ENCODE data around the gene ETFB.
"Not testable (repeated sequence)": the region's sequence is repeated elsewhere in the genome, so short reads cannot be mapped to it uniquely, and the experiment has no call there.

The ETFB gene

DNA sequence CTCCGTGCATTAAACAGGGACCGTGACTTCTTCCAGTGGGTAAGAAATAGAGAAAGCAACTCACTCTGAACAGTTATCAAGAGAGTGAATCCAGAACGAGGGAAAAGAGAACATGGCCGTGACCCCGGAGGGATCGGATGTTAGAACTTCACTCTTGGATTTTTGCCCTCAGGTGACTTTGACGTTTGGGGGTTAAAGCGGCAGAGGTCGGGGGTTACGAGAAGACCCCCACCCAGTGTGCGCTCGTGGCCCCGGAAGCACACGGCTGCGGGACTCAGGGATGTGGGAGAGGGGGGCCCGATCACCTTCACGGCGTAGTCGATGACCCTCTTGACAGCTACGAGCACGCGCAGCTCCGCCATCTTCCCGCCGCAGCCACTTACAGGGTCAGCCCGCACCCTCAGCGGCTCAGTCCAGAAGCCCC, at the start of gene ETFB:
Gene ETFB, minus strand, starts transcription at position 424 of the 424 bp plus-strand sequence. Its CDS starts 62 bp downstream, at position 362.
- no peak for DNase-seq

DNA sequence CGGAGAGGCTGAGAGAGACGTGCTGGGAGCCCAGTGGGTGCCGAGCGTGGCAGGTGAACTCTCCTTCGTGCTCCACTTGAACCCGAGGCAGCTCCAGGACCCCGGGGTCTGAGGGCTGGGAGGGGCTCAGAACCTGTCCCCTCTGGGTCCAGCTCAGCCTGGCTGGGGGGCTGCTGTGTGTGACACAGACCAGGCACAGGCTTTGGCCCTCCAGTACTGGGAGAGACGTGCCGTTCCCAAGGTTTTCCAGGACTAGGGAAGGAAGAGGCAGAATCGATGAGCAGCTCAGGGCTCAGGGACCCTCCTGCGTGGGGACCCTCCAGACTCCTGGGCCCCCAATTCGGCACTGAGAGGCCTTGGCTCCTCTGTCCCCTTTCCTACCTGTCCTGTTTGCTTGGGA, 49.0 kb upstream of the ETFB start:
- DNase-seq = no peak

DNA sequence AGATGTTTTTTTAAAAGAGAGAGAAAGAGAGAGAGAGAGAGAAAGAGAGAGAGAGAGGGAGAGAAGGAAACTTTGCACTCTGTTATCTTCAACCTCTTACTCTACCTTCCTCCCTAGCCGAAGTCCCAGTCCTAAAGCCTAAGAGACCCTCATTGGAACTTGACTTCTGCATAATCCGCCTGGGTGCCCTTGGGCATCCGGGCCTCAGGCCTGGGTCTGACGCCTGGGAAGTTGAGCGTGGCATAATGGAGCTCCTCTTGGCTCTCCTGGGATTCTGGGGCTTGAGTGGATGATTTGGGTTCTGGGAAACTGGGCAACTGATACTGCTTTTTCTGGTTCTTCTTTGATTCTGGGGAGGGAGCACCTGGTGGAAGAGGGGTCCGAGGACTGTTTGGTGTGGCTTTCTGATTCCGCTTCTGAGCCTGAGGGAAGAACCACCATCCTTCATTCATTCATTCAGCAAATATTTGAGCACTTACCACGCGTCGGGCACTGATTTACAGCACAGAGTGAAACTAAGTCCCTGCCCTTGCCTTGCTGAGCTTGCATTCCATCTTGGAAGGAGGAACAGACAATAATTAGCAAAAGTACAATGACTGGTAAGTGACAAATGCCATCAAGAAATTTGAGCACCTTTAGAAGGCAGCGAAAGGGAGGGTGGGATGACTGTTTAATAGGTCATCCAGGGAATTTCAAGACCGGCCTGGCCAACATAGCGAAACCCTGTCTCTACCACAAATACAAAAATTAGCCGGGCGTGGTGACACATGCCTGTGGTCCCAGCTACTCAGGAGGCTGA, 45.0 kb upstream of the ETFB start:
- no peak for DNase-seq

DNA sequence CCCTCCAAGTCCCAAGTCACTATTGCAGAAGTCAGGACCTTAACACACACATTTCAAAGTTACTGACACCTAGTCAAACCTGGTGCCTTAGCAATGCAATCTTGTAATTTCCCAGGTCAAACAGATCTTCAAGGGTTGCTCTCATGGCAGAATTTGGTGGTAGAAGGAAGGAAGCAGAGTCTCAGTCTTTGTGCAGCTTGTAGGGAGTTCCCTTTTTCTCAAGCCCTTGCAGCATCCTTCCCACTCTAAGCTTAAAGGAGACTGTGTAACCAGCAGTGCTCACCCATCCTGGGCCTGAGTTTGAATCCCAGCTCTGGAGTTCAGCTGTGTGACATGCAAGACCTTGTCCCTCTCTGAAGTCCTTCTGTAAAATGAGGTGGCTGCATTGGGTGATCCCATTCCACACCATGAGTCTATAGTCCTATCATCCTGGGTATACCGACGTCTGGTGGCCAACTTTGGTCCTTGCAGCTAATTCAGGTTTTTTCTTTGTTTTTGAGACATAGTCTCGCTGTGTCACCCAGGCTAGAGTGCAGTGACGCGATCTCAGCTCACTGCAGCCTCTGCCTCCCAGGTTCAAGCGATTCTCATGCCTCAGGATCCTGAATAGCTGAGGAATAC, 41.4 kb upstream of the ETFB start:
- DNase-seq = no peak

DNA sequence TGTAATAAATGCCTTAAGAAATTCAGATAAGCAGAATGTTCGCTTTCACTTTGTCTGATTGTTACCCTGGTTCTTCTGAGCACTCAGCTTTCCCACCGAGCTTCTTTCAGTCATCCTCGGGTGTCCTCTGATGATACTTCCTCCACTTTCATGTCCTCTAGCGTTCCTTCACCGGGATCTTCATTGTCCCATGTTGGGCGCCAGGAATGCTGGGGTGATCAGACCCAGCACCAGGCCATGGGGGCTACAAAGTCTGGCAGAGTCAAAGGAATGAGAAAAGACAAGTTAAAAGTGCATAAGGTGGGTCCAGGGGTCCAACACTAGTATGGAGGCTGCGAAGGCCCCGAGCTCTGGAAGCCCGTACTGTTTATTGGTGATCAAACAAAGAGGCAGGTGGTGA, 35.9 kb upstream of the ETFB start:
- DNase-seq = no peak

DNA sequence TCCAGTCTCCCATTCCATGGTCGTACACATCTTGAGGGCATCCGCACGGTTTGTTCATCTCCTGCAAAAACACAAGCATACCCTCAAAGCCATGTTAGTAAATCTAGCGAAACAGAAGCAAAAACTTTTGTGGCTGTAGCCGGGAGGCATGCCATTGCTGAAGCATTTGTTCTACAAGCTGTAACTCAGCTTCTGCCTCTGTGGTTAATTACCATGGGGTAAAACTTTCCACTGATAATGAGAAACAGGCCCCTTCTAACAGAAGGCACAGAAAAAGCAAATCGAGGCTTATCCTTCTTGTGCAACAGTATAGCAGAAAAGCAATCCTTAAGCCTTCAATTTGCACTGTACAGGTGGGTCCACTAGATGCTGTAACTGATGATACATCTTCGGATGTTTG, 33.7 kb upstream of the ETFB start:
- DNase-seq = not testable (repeated sequence)

DNA sequence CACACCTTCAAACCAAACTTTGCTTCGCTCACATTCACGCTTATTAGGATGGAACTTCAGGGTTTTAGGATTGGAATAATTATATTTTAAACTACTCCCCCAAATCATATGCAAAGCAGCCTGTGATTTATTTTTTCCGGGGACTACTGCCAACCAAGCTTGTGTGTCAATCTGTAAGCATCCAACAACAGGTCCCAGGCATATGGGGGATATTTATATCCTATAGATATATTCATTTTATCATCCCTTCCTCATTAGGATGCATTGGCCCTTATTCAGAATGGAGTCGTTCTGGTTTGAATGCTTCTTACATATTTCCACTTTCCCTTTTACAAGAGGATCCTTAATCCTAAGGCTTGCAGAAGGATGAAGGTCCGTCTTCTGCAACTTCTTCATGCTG, 33.0 kb upstream of the ETFB start:
- no peak for DNase-seq

DNA sequence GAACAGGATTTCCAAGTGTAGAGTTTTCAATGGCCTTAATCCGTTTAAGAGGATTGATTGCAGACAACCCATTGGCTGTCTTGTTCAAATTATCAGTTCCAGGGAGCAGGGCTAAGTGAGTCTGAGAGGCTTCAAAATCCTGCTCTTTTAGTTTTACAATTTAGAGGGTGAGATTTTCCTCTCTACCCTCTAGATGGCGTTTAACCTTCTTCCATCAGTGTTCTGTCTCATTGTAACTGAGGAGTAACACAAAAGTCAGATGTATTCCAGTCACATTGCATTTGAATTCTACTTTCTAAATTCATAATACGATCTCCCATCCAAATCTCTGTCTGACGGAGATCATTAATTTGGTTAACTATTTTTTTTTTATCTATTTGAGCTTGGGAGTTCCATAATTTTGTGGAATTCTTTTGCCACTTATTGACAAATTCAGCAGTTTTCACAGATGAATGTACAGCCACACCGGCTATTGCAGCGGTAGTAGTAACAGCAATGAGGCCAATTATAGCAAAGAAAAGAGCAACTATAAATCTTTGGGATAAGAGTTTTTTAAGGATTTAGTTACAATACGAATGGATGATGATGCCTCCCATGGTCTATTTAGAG, 32.0 kb upstream of the ETFB start:
- DNase-seq = no peak

DNA sequence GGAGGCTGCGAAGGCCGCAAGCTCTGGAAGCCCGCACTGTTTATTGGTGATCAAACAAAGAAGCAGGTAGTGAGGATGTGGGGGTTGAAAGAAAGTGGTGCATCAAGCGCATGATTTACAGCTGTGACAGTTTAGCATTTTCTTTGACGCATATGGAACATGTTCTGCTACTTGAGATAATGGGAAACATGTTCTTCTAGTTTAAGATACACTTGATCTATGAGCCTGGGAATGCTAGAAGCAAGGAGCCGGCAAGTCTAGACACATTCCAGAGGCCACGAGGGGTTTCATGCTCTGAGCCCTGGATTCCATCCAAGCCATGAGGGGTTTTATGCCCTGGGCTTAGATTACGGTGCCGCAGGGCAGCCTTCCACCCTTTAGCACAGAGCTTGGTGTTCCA, 31.3 kb upstream of the ETFB start:
- not testable (repeated sequence) for DNase-seq

DNA sequence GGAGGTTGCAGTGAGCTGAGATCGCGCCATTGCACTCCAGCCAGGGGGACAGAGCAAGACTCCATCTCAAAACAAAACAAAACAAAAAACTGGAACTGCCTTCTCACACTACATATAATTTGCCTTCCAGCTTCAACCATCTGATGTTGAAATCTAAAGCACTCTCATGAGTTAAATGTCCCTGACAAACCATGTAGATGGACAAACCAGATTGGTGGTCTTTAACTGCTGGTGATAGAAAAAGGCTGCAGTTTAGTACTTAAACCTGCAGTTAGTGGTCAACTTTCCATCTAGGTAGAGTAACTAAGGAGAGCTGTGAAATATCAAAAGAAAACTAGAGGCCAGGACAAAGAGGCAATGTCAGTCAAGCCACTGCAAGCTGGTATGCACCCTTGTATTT, 30.0 kb upstream of the ETFB start:
- DNase-seq = no peak

DNA sequence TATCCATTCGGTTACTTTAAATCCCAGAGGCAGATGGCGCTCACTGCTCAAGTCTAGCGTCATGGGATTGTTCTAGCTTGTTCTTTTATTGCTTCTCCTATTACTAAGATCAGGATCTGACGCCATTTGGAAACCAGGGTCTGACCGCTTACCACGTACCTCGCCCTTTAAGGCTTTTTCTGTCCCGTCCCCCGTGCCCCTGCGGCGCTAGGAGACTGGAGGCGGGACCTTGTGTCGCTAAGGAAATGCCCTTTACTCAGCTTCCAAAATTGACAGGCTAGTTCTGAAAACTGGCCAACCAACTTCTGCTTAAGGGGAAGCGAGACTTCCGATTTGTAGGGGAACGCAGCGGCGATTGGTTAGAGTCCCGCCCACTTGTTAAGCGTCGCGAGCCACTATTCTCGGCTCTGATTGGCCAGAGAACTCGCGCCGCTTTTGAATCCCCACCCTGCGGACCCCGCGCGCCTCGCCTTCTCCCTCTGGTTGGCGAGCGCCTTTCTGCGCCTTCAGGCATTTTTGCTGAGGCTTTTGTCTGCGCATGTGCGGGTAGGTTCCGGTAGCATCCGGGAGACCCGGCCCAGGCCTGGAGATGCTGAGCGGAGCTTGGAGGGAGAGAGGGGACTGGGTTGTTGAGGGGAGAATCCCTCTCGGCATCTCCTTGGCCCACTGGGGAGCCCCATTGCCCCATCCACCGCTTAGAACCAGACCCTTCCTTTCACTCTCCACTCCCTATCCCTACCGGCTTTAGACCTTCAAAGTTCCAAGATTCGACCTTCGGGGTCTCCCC, 28.1 kb upstream of the ETFB start:
- DNase-seq = no peak

DNA sequence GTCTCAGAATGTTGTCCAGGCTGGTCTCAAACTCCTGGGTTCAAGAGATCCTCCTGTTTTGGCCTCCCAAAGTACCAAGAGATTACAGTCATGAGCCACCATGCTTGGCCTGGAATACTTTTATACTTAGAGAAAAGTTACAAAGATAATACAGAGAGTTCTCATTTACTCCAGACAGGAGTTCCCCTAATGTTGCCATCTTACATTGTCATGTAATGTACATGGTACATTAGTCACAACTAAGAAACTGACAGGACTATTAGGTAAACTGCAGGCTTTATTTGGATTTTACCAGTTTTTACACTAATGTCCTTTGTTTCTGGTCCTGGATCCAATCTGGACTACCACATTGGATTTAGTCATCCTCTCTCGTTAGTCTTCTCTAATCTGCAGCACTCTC, 26.5 kb upstream of the ETFB start:
- no peak for DNase-seq

DNA sequence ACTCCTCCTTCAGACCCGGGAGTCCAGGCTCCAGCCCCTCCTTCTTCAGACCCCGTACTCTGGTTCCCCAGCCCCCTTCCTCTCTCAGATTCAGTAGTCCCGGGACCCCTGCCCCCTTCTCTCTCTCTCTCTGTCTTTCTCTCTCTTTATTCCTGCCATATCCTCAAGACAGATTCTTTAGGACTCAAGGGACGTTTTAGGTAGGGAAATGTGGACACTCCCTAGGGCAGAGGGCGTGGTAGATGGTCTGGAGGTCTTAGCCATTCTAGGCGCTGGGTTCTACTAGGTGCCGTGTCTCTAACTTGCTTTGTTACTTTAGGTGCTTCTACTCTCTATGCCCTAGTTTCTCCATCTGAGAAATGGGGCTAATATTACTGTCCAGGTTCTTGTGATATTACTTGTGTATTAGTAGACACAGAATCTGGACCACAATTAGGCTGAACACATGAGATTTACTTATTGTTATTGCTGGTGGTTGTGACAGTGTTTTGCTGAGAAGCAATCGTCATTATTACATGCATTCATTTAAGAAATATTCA, 25.0 kb upstream of the ETFB start:
- DNase-seq = no peak

DNA sequence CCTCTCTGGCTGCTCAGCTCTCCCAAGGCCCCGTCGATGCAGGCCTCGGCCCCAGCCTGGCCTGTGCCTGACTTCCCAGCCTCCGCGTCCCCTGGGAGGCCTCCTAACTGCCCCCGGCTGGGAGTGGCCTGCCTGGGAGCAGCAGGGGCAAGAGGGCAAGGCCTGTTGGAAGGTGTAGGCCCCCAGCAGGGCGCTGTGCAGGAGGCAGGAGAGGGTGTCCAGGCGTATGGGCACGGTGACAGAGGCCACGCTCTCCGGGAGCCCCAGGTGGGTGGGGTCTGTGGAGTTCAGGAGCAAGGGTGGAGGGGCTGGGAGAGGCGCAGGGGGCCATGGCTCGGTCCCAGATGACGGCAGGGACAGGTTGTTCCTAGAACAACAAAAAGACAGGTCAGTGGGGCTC, 23.0 kb upstream of the ETFB start:
- DNase-seq = no peak

DNA sequence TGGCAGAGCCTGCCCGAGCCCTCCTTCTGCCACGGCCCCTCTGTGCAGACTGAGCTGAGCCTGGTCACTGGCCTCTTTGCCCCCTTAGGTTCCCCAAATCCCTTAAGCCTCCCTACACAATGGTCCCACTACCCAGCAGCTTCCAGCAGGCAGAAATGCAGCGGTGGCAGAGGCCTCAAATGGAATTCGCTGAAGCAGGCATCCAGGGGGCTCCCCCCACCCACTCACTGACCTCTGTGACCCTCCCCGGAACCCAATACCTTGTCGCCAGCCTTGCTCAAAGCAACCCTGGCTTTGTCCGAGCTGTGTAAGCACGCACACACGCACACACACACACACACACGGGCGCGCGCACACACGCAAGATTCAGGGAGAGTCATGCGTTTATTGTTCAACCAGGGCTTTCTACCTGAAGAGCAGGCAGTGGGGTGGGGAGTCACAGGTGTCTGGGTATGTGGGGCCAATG, 21.8 kb upstream of the ETFB start, which contains the start of gene LIM2:
Gene LIM2, minus strand, starts transcription at position 51 of the 466 bp plus-strand sequence. CDS start 531 bp downstream, outside the sequence.
- DNase-seq = no peak

DNA sequence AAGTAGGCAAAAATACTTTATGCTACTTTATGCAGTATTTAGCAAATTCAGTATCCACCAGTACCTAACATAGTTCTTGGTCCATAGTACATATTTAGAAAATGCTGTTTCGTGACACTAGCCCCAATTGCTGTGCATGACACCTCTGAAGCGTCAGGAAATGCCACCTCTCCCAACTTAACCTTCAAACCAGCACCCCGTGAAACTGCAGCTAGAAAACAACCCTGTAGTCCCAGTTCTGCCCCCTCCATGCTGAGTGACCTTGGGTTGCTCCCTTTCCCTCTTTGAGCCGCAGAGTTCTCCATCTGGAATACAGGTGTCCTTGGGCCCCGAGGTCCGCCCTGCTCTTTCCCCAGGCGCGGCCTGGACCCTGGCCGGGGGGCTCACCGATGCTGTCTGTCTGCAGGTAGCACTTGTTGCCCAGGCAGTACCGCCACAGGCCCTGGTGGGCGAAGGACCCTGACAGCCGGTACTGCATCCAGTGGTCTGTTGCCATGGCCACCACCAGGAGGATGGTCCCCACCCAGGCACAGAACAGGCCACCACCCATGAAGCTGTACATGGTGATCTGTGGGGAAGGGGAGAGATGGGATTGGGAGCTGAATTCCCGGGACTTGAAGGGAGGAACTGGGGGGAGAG, 20.8 kb upstream of the ETFB start:
- DNase-seq = no peak

DNA sequence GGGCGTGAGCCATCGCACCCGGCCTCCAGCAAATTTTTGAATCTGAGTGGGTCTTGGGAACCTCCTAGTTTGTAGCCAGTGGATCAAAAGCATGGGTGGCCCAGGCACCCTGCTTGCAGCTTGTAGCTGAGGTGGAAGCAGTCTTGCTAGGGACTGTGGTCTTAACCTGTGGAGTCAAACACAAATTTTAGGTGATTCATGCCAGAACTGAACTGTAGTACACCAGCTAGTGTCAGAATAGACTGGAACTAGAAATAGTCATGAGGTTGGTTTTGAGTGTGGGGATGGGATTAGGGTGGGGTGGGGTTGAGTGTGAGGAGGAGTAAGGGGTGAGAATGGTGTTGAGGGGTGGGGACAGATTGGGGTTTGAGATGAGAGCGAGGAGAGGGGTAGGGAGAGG, 15.8 kb upstream of the ETFB start:
- no peak for DNase-seq

DNA sequence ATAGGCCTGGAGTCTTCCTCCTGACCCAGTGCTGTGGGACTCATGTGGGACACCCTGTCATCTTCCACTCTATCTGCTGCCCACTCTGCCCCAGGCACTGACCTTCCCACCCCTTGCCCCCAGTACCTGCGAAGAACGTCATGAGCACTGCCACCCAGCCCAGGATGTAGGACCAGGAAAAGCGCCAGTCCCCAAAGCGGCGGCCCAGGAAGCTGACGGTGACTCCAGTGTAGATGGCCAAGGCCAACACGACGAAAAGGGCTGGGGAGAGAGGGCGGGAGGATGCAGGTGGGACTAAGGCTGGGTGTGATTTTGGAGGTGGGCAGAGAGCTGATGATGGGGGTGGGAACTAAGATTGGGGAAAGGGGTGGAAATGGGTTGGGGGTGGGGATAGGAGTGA, 14.2 kb upstream of the ETFB start:
- DNase-seq = no peak

DNA sequence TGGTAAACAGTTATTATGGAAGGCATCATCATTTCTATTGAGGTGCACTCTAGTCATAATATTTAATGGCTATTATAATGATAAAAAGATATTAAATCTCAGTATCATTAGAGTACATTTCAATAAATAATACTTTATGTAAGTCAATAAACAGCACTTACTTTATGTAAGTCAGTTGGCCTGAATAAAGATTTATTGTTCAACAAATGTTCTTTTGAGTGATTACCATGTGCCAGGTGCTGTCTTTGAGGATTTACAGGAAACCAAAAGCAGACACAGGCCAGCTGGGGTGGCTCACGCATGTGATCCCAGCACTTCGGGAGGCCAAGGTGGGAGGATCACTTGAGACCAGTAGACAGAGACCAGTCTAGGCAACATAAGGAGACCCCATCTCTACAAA, 11.2 kb upstream of the ETFB start:
- no peak for DNase-seq

DNA sequence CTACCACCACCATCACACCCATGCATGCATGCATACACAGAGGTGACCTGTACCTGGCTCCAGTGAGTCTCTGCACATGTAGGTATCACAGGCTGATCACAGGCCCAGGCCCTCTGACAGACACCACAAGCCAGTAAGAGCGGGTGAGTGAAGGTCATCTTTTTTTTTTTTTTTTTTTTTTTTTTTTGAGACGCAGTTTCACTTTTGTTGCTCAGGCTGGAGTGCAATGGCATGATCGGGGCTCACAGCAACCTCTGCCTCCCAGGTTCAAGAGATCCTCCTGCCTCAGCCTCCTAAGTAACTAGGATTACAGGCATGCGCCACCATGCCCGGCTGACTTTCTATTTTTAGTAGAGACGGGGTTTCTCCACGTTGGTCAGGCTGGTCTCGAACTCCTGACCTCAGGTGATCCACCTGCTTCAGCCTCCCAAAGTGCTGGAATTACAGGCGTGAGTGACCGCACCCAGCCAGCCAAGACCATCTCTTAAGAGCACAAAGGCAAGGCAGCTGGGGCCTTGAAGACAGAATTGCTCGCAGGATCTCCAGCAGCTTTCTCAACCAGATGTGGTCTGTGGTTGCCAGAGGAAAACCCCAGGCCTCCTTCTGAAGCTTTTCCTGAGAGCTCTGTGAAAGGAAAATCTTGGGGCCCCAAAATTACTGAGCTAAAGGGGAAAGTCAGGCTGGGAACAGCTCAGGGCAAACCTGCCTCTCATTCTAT, 9.5 kb upstream of the ETFB start:
- DNase-seq = no peak

DNA sequence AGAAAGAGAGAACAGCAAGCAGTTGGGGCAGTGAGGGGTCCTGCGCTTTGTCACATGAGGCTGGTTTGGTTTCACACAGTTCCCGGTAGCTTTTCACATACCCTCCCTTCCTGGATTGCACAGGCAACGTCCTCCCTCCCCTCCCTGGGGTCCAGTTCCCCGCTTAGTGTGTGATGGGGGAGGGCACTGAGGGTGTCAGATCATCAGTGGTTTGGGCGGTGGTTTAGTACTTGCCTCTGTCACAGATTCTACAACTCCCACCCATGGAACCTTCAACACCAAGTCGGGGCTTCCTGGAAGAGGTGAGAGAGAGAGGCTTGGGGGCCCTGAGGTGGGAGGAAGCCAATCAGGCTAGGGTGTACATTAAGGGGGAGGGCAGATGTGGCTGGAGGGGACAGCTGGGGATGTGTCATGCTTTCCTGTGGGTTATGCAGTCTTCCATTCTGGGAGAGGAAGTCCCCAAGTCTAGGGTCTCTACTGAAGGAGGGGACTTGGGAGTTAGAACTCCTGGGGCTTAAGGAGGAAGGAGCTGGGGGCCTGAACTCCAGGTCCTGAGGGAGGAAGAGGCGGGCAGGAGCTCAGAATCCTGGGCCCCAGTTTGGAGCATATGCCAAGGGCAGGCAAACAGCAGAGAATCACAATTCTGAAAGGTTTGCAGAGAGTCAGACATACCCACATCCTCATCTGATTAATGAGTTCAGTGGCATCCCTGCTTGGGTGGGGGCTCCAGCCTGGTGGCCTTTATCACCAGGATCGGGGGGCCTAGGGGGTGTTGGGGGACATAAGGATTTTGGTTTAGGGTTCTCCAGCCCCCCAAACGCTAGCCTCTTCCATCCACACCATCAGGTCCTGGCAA, 6.7 kb upstream of the ETFB start, which contains the start of gene NKG7:
Gene NKG7, minus strand, starts transcription at position 6 of the 856 bp plus-strand sequence. CDS start 119 bp downstream, outside the sequence.
- DNase-seq = no peak
